ENCODE measurements around the gene CDK17.
"Not testable (repeated sequence)": the region's sequence is repeated elsewhere in the genome, so short reads cannot be mapped to it uniquely, and the experiment has no call there.

CDK17 gene

GRCh38 chr12:96441816-96442215 lies 41.6 kb upstream of the CDK17 start:
- TF ChIP-seq, protein P1, sequence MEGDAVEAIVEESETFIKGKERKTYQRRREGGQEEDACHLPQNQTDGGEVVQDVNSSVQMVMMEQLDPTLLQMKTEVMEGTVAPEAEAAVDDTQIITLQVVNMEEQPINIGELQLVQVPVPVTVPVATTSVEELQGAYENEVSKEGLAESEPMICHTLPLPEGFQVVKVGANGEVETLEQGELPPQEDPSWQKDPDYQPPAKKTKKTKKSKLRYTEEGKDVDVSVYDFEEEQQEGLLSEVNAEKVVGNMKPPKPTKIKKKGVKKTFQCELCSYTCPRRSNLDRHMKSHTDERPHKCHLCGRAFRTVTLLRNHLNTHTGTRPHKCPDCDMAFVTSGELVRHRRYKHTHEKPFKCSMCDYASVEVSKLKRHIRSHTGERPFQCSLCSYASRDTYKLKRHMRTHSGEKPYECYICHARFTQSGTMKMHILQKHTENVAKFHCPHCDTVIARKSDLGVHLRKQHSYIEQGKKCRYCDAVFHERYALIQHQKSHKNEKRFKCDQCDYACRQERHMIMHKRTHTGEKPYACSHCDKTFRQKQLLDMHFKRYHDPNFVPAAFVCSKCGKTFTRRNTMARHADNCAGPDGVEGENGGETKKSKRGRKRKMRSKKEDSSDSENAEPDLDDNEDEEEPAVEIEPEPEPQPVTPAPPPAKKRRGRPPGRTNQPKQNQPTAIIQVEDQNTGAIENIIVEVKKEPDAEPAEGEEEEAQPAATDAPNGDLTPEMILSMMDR (IDR thresholded peaks at IDR 0.05; ENCODE audit: insufficient read depth, low read depth, low read length, missing control alignments): no peak
- no peak overlapping the region for H3K4me3 ChIP-seq (ENCODE audit: low read depth, low read length)
- DNase-seq (ENCODE audit: low read depth): no peak

DNA sequence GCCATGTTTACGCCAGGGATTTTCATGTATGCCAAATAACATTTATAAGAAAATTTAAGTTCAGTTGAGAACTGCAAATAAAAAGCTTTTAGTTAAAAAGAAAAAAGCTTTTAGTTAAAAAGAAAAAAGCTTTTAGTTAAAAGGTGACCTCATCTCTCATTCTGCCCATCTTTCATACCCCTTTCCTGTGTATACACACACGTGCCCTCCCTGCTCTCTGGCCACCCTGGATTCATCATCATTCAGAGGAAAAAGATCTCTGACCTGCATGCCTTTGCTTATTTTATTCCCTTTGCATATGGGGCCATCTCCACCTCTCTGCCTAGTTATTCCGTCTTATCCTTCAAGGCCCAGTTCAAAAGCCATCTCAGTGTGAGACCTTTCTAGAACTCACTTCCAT lies 38.1 kb upstream of the CDK17 start:
- H3K4me3 ChIP-seq (ENCODE audit: low read depth, low read length): no peak overlapping the region
- TF ChIP-seq, protein P1 (IDR thresholded peaks at IDR 0.05; ENCODE audit: insufficient read depth, low read depth, low read length, missing control alignments): no peak
- DNase-seq (ENCODE audit: low read depth): no peak

- TF ChIP-seq, protein P1 (IDR thresholded peaks at IDR 0.05; ENCODE audit: insufficient read depth, low read depth, low read length, missing control alignments): no peak
- no peak overlapping the region for H3K4me3 ChIP-seq (ENCODE audit: low read depth, low read length)
Observed at GRCh38 chr12:96437171-96437445, 36.9 kb upstream of the CDK17 start.

GRCh38 chr12:96436366-96437170 lies 36.3 kb upstream of the CDK17 start:
- no peak for DNase-seq (ENCODE audit: low read depth)
- TF ChIP-seq, protein P1 (IDR thresholded peaks at IDR 0.05; ENCODE audit: insufficient read depth, low read depth, low read length, missing control alignments): no peak
- H3K4me3 ChIP-seq (ENCODE audit: low read depth, low read length): no peak overlapping the region

More at GRCh38 chr12:96437171-96437445, 36.9 kb upstream of the CDK17 start:
- DNase-seq (ENCODE audit: low read depth): no peak

DNA sequence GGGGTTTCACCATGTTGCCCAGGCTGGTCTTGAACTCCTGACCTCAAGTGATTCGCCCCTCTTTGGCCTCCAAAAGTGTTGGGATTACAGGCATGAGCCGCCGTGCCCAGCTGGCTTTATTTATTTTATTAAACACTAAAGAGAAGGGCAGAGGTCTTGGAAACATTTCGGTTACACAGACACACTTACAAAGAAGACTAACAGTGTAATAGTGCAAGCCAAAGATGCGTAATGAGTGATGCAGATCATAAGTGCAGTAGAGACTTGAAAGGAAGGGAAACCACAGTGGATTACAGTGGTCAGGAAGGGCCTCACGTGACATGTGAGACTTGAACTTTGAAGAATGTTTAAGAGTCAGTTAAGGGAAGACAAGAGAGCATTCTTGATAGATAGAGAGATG lies 33.9 kb upstream of the CDK17 start:
- TF ChIP-seq, protein P1 (IDR thresholded peaks at IDR 0.05; ENCODE audit: insufficient read depth, low read depth, low read length, missing control alignments): no peak
- peak; percentile 82 for DNase-seq (ENCODE audit: low read depth)
- no peak overlapping the region for H3K4me3 ChIP-seq (ENCODE audit: low read depth, low read length)

- not testable (repeated sequence) for H3K4me3 ChIP-seq (ENCODE audit: low read depth, low read length); DNase-seq (ENCODE audit: low read depth)
Observed at GRCh38 chr12:96432496-96433321, 32.5 kb upstream of the CDK17 start.

- H3K4me3 ChIP-seq (ENCODE audit: low read depth, low read length): no peak overlapping the region
- TF ChIP-seq, protein P1 (IDR thresholded peaks at IDR 0.05; ENCODE audit: insufficient read depth, low read depth, low read length, missing control alignments): no peak
- no peak for DNase-seq (ENCODE audit: low read depth)
Observed at GRCh38 chr12:96431067-96431466, 30.8 kb upstream of the CDK17 start.

Data from GM12865 (cell line).